GM19043 (cell line): ENCODE data around the gene BCO1.

ENCODE experiments used
- ATAC-seq: cut with Tn5 transposase; IDR thresholded peaks from one replicate; pipeline ENCODE4 v1.9.1; 2021; ENCODE audit warnings: low read depth; ENCODE audit not compliant: unreplicated experiment

BCO1 gene

GRCh38 chr16:81273223-81273950 lies 34.9 kb downstream of the BCO1 start:
- ATAC-seq, result no peak

DNA sequence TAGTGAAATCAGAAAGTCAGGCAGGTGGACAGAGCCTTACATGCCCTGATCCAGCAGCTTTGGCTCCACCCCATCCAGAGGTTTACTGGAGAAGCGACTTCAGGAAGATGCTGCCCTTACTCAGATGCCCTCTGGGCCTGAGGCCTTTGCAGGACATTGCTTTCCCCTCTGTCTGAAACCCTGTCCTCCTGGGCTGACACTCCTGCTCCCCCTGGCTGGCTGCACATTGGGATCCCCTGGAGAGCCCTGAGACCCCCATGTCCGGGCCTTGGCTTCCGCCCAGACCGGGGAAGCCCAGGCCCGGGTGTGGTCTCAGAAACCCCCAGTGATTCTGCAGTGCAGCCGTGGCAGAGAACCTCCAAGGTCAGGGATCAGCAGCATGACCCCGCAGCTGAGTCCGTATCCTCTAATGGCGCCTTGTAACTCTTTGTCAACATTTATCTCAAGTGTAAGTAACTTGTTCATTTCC lies 36.6 kb downstream of the BCO1 start:
- ATAC-seq, result no peak

- no peak for ATAC-seq
Observed at GRCh38 chr16:81275795-81276194, 37.3 kb downstream of the BCO1 start.

DNA sequence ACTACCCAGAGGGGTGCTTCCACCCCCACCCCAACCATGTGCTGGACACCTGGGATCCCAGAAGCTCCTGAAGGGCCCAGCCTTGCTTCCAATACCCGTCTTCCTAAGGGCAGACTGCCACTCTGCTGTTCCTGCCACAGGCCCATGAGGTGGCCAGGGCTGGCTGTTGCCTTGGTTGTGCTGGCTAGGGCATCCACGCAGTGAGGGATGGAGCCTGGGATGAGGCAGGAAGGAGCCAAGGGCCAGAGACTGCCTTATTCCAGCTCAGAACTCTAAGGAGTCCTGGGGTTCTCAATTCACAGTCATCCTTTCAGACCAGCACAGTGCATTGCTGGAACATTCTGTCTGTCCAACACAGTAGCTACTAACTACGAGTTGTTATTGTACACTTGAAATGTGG lies 37.8 kb downstream of the BCO1 start:
- no peak for ATAC-seq

- no peak for ATAC-seq
Observed at GRCh38 chr16:81277541-81278080, 39.1 kb downstream of the BCO1 start.

- no peak for ATAC-seq
Observed at GRCh38 chr16:81278526-81278925, 40.0 kb downstream of the BCO1 start.

DNA sequence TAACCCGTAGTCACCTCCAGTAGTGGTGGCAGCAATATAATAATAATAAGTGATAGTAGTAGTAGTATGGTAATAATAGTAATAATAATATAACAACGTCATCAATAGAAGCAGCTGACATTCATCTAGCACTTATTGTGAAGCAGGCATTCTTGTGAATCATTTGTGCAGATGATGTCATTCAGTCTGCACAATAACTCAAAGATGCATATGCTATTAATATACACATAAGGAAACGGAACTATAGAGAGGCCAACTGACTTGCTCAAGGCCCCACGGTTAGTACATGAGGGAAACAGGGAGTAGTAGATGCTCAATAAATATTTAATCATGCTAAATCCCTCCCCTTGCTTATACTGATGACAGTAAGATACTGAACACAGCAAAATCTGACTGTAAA lies 40.9 kb downstream of the BCO1 start:
- no peak for ATAC-seq

DNA sequence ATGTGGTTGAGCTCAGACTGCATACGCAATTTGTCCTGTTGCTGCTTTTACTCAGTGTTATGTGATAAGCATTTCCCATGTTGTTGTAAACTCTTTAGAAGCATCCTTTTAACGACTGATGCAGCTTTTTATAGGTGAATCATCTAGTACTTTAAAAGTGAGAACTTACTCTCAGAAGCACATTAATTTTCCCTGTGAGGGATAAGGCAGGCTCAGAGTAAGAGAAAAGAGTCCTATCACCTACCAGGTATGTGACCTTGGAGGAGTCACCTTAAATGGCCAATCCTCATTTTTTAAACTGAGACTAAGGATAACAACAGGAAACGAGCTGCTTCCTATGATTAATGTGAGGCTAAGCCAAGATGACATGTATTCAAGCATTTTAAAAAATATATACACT lies 41.9 kb downstream of the BCO1 start:
- ATAC-seq, result no peak

DNA sequence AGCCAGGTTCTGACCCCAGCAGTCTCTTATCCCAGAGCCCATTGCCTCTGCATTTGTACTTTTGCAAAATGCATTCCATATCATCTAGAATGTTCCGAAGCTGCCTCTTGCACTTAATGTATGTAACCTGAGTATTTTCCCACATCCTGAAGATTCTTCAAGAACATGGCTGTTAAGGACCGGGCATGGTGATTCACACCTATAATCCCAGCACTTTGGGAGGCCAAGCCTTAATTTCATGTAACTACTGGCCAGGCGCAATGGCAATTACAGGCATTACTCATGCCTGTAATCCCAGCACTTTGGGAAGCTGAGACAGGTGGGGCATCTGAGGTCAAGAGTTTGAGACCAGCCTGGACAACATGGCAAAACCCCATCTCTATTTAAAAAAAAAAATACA lies 44.6 kb downstream of the BCO1 start:
- no peak for ATAC-seq

DNA sequence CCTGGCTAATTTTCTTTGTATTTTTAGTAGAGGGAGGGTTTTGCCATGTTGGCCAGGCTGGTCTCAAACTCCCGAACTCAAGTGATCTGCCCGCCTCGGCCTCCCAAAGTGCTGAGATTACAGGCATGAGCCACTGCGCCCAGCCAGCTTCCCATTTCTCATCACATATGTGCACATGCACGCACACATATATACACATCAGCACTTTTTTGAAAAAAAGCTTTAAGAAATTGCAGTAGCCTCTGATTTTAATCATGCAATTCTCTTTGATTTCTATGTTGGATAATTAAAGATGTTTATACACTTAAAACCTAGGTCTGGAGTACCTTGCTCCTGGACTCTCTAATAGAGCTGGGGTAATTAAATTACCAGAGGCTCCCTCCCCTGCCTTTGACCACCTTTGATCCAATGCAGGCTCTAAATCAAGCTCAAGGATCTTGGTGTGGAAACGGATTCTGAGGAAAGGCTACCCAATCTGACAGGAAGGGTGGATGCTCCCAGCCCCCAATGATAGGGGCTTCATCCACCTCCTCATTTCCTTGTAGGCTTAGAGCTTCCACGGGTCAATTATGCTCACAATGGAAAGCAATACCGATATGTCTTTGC lies 46.6 kb downstream of the BCO1 start:
- no peak for ATAC-seq

DNA sequence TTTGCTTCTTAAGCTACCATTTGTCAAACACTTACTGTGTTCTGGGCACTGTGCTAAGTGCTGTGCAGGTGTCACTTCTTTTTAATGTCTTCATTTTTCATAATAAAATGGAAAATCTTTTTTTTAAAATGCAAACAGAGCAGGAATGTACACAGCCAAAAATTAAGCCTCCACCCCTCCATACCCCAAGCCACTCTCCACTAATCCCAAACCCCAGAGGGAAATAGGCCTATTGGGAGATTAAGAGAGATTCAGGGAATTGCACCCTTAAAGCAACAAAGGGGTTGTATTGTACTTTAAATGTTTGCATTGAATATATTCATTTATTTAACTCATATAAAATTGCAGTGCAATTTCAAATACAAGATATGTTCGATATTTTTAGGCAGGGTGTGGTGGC lies 47.7 kb downstream of the BCO1 start:
- no peak for ATAC-seq

DNA sequence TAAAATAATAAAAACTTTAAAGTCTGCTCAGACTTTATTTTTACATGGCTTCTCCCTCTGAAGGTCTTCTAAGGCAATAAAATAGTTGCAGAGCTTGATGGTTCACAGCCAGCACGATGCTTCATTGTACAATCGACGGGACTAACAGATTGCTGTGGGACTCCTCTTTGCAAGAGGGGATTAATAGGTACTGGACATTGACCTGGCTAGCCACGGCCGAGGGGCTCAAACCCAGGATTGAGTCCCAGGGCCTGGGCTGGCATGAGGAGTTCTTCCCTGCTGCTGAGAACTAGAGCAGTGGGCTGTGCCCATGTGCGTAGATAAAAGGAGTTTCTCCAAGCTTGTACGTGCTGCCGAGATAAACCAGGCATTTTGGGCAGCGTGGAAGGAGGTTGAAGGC lies 52.6 kb downstream of the BCO1 start:
- no peak for ATAC-seq

DNA sequence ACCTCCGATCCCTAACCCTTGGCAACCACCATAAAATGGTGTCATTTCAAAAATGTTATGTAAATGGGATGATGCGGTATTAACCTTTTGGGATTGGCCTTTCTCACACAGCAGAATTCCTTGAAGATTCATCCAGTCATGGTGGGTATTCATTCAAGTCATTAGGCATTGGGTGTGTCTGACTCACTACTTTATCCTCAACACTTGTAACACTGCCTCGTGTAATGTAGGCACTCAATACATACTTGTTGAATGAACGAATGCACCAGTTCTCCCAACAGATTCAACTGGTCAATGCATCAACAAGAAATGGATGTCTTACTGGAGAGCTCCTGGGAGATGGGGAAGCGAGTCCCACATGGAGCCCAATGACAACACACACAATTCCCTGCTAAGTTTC lies 54.4 kb downstream of the BCO1 start:
- ATAC-seq, result no peak

- ATAC-seq, result no peak
Observed at GRCh38 chr16:81293909-81294802, 55.7 kb downstream of the BCO1 start.

DNA sequence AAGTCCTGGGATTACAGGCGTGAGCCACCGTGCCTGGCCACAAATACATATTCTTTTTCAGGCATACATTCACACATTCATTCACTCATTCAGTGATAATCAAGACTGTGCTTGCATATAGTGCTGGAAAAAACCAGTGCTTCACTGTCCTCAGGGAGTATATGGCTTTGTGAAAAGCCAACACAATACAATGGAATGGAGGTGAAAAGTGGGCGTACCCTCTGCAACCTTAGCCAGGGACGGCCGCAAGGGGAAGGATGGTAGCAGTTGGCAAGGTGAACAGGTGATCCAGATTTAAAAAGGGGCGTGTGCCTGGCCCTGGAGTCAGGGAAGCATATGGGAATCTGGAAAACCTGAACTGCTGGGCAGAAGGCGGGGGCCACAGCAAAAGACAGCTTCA lies 58.1 kb downstream of the BCO1 start:
- ATAC-seq, result no peak

GRCh38 chr16:81307770-81308169 lies 69.3 kb downstream of the BCO1 start:
- no peak for ATAC-seq

- no peak for ATAC-seq
Observed at GRCh38 chr16:81310045-81310644, 71.7 kb downstream of the BCO1 start.

DNA sequence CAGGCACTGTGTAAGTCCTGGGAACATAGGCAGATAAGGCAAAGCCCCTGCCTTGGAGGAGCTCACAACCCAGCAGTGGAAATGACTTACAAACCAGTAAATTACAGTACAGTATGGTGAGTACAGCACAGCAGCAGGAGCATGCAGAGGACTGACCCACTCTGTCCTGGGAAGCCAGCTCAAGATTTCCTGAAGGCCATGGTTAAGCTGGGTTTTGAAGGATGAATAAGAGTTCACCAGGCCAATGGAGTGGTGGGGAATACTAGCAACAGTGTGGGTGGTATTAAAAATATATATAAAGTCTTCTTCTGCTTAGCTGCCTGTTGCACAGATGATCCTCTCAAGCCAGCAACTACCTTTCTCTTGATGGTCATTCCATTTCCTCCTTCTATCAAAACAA lies 73.3 kb downstream of the BCO1 start:
- no peak for ATAC-seq

DNA sequence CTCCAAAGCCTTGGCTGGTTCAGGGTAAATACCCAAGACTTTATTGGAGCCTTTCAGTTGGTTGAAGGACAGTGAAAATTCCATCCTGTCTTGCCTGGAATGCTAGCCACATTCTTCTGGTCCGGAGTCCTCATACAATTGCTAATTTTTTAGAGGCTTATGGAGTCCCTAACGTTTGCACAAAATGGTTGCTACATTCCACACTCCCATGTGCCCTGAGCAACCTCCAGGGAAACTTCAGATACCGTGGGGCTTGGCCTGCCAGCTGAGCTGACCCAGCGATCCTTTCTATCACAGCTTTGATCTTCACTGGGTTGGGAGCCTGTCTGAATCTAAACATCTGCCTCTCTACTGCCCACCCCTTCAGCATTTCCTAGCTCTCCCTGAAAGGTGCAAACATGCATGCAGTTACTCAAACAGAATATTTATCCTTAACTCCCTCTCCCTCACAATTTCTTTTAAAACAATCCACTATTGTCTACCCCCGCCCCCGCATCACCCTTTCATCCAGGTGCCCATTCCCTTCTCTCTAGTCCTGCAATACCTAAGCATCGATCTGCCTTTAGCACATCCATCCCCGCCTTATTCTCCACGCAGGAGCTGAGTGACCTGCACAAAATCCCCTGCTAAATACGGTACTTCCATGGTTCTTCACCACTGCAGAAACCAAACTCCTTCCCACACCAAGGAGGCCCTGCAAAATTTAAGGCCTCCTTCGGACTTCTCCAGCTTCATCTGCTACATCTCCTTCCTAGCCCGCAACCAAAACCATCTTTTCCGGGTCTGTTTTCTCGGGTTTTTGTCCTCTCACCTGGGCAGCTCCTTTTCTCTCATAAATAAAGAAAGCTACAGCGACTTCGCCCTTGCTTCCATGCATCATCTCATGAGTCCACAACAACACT lies 75.5 kb downstream of the BCO1 start:
- no peak for ATAC-seq
